Suppressor macrophage treated with lipopolysaccharide for 4 hours (primary cell): Measurements from ENCODE around the gene ITGA1.
"Not testable (repeated sequence)": the region's sequence is repeated elsewhere in the genome, so short reads cannot be mapped to it uniquely, and the experiment has no call there.

Experiments used
- DNase-seq: peaks from one replicate; pipeline ENCODE4 v3.0.0-alpha.2; 2020

ITGA1 gene

GRCh38 chr5:52802974-52803336 is 15.2 kb downstream of the ITGA1 start:
- DNase-seq = no peak

GRCh38 chr5:52804387-52804791 is 16.7 kb downstream of the ITGA1 start:
- no peak for DNase-seq

DNA sequence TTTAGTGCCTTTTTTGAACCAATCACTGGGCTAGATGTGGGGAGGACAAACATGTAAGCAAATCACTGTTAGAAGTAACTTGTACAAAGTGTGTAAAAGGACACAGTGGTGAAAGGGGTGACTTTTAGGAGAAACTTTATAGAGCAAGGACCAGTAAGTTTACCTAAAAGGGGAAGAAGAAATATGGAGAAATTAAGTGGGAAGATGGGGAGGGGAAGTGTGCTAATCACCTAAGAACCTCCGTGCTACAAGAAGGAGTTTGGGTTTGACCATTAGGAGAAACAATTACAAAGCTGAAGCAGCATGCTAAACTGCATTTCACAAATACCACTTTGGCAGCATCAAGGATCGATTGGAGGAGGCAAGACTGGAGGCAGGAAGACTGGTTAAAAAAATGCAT is 17.3 kb downstream of the ITGA1 start:
- no peak for DNase-seq

DNA sequence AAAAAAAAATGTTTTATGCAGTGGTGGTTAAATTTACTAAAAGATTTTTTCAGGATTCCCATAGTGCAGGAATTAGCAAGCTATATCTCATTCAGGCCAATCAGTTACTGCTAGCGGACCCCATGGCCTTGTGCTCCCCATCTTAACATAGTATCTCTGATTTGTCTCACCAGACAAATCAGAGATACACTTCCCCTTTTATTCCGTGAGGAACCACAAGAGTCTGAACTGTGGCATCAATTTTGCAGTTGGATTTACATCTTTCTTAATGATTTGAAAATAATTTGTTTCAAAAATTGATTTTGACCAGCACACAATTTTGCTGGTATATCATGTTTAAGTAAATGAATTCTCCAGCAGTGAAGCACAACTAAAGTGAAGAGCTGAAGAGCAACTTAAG is 17.9 kb downstream of the ITGA1 start:
- no peak for DNase-seq

DNA sequence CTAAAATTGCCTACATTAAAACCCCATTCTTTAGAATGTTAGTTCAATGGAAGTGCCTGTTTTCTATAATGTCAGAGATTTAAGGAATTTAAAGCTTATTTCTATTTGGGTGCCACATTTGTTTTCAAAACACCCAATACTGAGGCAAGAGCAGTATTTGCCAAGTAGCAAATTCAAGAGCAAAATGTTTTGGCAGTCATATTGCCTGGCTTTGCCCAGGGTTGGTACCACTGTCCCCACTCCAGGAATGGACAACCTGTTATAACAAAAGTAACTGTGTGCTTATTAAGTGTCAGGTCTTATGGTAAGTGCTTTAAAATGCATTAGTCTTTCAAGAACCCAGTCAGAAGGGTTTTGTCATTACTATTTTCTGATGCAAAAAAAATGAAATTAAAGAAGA is 19.3 kb downstream of the ITGA1 start:
- DNase-seq = no peak

- no peak for DNase-seq
Measured at GRCh38 chr5:52807723-52808122, 20.0 kb downstream of the ITGA1 start.

GRCh38 chr5:52808316-52808901 is 20.7 kb downstream of the ITGA1 start:
- DNase-seq = no peak

GRCh38 chr5:52809884-52810283 is 22.2 kb downstream of the ITGA1 start:
- peak; percentile 76 for DNase-seq

DNA sequence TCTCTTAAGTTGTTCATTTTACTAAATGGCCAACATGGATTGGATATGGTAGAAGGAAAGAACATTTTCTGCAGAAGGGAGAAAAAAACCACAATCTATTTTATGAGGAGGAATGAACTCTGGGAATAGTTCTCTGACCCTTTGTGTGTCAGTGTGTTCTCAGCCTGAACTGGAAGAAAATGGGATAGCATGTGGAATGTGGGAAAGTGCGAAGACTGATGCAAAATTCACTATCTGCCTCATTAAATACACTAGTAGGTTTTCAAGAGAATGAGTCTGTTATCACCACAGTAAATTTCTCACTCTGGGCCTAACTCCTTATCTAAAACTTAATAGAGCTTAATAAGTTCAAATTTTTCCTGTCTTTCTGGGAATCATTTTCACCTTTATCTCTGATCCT is 22.7 kb downstream of the ITGA1 start:
- no peak for DNase-seq

- peak; percentile 89 for DNase-seq
Measured at GRCh38 chr5:52811067-52811749, 23.5 kb downstream of the ITGA1 start.

- no peak for DNase-seq
Measured at GRCh38 chr5:52814352-52815148, 26.8 kb downstream of the ITGA1 start.

- DNase-seq = no peak
Measured at GRCh38 chr5:52817818-52818217, 30.1 kb downstream of the ITGA1 start.

DNA sequence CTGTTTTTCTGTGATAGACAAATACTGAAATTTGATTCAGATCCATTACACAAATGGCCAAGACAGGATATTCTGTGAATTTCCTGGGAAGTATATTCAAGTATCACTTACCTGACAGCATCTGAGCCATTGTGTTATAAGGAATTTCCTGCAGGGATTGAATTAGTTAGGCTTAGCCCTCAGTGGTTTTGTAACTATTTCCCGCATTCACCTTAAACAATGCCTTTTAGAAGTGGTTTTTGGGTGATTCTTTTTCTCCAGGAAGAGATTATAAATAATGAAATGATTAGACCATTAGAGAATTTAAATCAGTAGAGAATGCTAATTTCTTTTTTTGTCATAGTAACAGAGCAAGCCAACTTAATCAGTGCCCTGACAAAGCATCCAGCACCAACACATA is 30.6 kb downstream of the ITGA1 start:
- no peak for DNase-seq

DNA sequence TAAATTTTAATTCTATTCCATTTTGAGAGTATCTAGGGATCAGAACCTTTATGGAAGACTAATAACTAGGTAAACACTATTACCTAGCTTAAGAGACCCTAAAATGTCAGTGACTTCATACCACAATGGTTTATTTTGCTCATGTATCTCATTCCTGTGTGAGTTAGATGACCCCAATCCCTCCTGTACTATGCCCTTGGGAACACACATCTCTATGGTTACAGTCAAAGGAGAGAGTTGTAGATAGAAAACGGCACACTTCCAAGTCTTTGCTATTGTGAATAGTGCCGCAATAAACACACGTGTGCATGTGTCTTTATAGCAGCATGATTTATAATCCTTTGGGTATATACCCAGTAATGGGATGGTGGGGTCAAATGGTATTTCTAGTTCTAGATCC is 31.1 kb downstream of the ITGA1 start:
- not testable (repeated sequence) for DNase-seq

DNA sequence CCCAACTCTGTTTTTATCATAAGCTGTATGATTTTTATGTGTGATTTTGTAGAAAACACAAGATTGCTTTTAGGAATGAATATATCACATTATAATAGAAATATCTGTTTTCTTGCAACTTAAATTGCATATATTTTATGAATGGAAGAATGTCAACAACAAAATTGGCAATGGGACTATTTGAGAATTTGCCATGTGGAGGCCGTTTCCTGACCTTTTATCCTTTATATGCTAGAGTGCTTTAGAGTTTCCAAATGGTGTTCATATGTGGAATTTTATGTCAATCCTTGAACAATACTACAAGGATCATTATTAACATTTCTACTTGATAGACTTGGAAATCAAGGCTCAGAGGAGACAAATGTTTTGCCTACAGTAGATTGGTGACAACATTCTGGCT is 34.2 kb downstream of the ITGA1 start:
- no peak for DNase-seq

- no peak for DNase-seq
Measured at GRCh38 chr5:52822437-52822836, 34.7 kb downstream of the ITGA1 start.

GRCh38 chr5:52824827-52825226 is 37.1 kb downstream of the ITGA1 start:
- DNase-seq = no peak

GRCh38 chr5:52825826-52826225 is 38.1 kb downstream of the ITGA1 start:
- DNase-seq = no peak

- no peak for DNase-seq
Measured at GRCh38 chr5:52827815-52828214, 40.1 kb downstream of the ITGA1 start.

DNA sequence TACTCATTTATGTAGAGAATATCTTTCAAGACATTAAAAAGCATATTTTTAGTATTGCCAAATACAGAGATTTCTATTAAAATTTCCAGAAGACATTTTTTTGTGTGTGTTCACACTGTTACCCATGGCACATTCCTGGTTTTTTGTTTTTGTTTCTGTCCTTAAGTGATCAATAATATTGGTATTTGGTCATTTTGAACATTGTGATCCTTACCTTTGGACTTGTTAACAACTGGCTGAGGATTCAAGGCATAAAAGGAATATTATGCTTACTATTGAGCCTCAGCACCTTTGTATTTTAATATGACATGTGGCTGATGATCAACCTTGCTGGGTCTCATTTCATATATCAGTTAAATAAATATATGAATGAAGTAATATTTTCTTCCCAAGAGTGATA is 41.9 kb downstream of the ITGA1 start:
- no peak for DNase-seq

DNA sequence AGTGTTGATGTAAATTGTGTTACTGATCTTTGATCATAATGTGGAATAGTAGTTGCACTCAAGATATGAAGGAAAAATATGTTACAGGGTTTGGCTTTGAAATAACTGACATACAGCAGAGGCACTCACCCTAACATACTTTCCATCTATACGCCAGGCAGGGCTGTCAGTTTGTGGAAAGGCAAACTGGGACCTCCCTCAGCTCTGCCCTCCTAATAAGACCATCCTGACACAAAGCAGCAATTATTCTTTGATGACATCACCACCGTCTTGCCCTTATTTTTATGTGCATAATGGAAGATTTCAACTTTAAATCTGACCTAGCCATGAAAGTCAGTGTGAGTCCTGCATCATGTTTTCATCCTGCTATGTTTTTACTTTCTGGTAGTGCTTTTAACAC is 42.9 kb downstream of the ITGA1 start:
- DNase-seq = no peak

GRCh38 chr5:52831786-52832511 is 44.2 kb downstream of the ITGA1 start:
- DNase-seq = peak; percentile 21

DNA sequence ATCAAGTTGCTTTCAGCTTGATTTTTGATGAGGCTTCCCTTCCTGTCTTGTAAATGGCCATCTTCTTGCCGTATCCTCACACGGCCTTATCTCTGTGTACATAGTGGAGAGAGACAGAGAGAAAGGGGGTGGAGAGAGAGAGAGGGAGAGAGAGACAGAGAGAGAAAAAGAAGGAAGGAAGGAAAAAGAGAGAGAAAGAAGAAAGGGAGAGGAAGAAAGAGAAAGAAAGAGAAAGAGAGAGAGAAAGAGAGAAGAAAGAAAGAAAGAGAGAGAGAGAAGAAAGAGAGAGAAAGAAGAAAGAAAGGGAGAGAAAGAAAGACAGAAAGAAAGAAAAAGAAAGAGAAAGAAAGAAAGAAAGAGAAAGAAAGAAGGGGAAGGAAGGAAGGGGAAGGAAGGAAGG is 46.6 kb downstream of the ITGA1 start:
- DNase-seq = no peak

- no peak for DNase-seq
Measured at GRCh38 chr5:52837068-52837467, 49.4 kb downstream of the ITGA1 start.
